A673 (cell line): ENCODE measurements around the gene NPPC. TPM values are rescaled to one million over a fixed set of nuclear protein-coding genes. Genes with fewer than 3 reads are reported as not detected.

Source experiments
- BruUV-seq: library from RNA; stranded (reverse); fragments of 400-500 nt; replicated peaks from 2 replicates; lab custom pipeline; 2021; lab: Mats Ljungman, UMichigan
- CTCF ChIA-PET: fragments of 300-600 bp; sonication (Branson Sonifier 250); formaldehyde crosslinking; loops from one replicate; lab custom pipeline; 2022; ENCODE audit warnings: antibody characterized with exemption; lab: Charles Lee
- POLR2A ChIA-PET: fragments of 300-600 bp; sonication (Branson Sonifier 250); formaldehyde crosslinking; loops from one replicate; lab custom pipeline; 2022; ENCODE audit warnings: antibody characterized with exemption; ENCODE audit not compliant: low non-redundant PET; lab: Charles Lee
- DNase-seq: peaks from one replicate; pipeline ENCODE4 v3.0.0-alpha.2; 2015; ENCODE audit warnings: low spot score
- H3K27ac ChIP-seq: fragments of 200-600 bp; sonication (generic); 2 replicates; pipeline ENCODE4 v1.5.1; 2016; ENCODE audit warnings: mixed run types, low read depth, mild to moderate bottlenecking, mixed read lengths, antibody characterized with exemption, low read length; ENCODE audit not compliant: poor library complexity, severe bottlenecking
- H3K27me3 ChIP-seq: fragments of 200-600 bp; sonication (generic); replicated peaks from 2 replicates; pipeline ENCODE4 v1.6.1; 2017; ENCODE audit warnings: mixed run types, low read depth, mild to moderate bottlenecking, mixed read lengths, antibody characterized with exemption, low read length; ENCODE audit not compliant: insufficient read depth, poor library complexity
- H3K36me3 ChIP-seq: fragments of 200-600 bp; sonication (generic); 2 replicates; pipeline ENCODE4 v1.6.1; 2016; ENCODE audit warnings: mixed run types, mild to moderate bottlenecking, mixed read lengths, antibody characterized with exemption, low read length; ENCODE audit not compliant: insufficient read depth, poor library complexity, severe bottlenecking
- H3K4me1 ChIP-seq: fragments of 200-600 bp; sonication (generic); 2 replicates; pipeline ENCODE4 v1.6.1; 2017; ENCODE audit warnings: mixed run types, mild to moderate bottlenecking, mixed read lengths, antibody characterized with exemption, low read length; ENCODE audit not compliant: insufficient read depth, poor library complexity, severe bottlenecking
- H3K4me3 ChIP-seq: fragments of 200-600 bp; sonication (generic); 2 replicates; pipeline ENCODE4 v1.5.1; 2016; ENCODE audit warnings: low read depth, mixed run types, mild to moderate bottlenecking, mixed read lengths, low read length; ENCODE audit not compliant: poor library complexity, severe bottlenecking
- H3K9me3 ChIP-seq: fragments of 200-600 bp; sonication (generic); 2 replicates; pipeline ENCODE4 v1.6.1; 2016; ENCODE audit warnings: mixed run types, low read depth, mild to moderate bottlenecking, mixed read lengths, antibody characterized with exemption, low read length; ENCODE audit not compliant: poor library complexity, severe bottlenecking
- EZH2 ChIP-seq: fragments of 200-600 bp; sonication (generic); IDR thresholded peaks from 2 replicates; pipeline ENCODE4 v1.6.1; 2017; ENCODE audit warnings: borderline replicate concordance, low read depth, mild to moderate bottlenecking, mixed read lengths, antibody characterized with exemption, low read length; ENCODE audit not compliant: poor library complexity, severe bottlenecking
- intact Hi-C: fragments of 100-400 bp; cut with micrococcal nuclease; formaldehyde crosslinking; loops from one replicate; pipeline ENCODE4 v1.10.0; 2022; ENCODE audit not compliant: unreplicated experiment
- total RNA-seq: library from RNA; stranded (reverse); gene quantifications from 2 replicates; pipeline ENCODE4 v1.2.3, GENCODE V29; 2021
- TF ChIP-seq, protein P1 (sequence below): fragments of 300-800, 200-600 bp; sonication (generic); conservative IDR thresholded peaks from 2 replicates; pipeline ENCODE4 v1.5.1; 2017; ENCODE audit warnings: low read depth, mild to moderate bottlenecking, antibody characterized with exemption, low read length, moderate library complexity, mixed read lengths

Gene NPPC
- total RNA-seq, 1 experiment from 2014 or later: not detected

DNA sequence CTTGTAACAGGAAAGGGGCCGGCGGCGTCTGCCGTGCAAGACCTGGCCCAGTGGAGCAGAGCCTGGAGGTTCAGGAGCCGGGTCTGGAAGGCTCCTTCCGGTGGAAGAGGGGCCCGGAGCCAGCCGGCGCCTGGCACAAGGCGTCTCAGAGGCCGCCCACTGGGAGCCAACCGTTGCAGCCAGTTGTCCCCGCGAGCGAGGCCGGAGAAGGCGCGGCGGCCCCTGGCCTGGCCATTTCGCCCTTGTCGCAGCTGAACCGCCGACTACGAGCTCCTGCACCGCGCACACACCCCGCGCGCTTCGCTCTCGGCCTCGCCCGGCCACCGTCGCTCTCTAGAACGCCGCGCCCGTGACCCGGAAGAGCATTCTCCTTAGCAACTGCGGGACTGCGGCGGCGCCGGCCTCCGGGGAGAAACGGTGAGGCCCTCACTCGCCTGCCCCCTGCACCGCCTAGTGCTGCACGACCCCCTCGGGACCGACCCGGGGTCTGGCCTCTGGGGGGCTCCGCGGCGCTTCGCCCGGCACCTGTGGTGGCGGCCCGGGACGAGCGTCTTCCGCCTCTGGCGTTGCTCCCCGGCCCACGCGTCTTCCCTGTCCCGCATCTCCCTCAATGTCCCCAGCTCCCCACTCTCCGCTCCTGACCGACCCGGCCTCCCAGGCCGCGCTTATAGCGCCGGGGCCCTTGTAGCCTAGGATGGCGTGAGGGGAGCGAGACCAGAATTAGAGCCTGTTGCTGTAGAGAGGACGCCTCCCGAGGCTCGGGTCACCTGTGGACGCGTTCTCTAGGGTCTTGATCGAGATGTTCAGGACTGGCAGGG, 35.4 kb upstream of the NPPC start, which contains the start of gene DIS3L2:
Gene DIS3L2 (plus strand): TSS at position 365 of the 818 bp plus-strand sequence. CDS start 53,215 bp downstream, outside the sequence.
- CTCF ChIA-PET: no interaction called here
- Histone ChIP-seq H3K27me3 (no peaks in the 10 kb centered on the region), H3K36me3 (no peaks in the 10 kb centered on the region), H3K27ac (peak within 1 kb of the TSS; percentile 87), H3K4me3 (peak within 1 kb of the TSS; percentile 79), H3K9me3 (no peaks in the 10 kb centered on the region), H3K4me1 (no peaks in the 10 kb centered on the region)
- TF ChIP-seq, protein P1, sequence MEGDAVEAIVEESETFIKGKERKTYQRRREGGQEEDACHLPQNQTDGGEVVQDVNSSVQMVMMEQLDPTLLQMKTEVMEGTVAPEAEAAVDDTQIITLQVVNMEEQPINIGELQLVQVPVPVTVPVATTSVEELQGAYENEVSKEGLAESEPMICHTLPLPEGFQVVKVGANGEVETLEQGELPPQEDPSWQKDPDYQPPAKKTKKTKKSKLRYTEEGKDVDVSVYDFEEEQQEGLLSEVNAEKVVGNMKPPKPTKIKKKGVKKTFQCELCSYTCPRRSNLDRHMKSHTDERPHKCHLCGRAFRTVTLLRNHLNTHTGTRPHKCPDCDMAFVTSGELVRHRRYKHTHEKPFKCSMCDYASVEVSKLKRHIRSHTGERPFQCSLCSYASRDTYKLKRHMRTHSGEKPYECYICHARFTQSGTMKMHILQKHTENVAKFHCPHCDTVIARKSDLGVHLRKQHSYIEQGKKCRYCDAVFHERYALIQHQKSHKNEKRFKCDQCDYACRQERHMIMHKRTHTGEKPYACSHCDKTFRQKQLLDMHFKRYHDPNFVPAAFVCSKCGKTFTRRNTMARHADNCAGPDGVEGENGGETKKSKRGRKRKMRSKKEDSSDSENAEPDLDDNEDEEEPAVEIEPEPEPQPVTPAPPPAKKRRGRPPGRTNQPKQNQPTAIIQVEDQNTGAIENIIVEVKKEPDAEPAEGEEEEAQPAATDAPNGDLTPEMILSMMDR: no peak
- TF ChIP-seq EZH2: no peak
- peak; percentile 92 for DNase-seq
- POLR2A ChIA-PET: interaction anchor here (0.6 kb wide), 1 partner anchor 27 kb away, joined by 8 read pairs; no protein-coding TSS in a partner anchor
- no TSS peak for BruUV-seq
- intact Hi-C loops: no loop called here

DNA sequence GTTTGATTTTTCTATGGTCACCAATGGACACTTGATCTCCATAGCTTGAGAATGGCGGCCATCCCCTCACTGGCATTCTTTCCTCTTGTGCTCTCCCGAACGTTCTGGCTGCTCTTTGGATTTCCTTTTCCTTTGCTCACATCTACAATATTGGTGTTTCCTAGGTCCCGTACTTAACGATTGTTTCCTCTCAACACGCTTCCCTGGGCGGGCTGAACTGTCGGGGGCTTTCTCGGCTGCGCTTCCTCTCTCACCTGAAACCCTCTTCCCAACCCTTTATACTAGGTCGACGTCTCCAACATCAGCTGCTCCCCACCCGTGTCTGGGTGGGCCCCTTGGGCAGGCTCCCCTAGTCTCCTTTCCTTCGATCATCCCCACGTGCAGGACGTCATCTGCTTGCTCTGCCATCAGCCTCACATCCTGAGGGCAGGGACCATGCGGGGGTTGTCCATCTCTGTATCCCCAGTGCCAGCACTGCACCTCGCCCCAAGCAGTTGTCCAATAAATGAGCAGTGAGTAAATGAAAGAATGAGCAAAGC, 34.7 kb upstream of the NPPC start:
- H3K9me3 ChIP-seq: no peaks in the 10 kb centered on the region
- no peak for DNase-seq
- intact Hi-C loops: no loop called here
- H3K4me3 ChIP-seq: peak overlapping the region; percentile 79
- POLR2A ChIA-PET: interaction anchor here (0.6 kb wide), 1 partner anchor 28 kb away, joined by 8 read pairs; no protein-coding TSS in a partner anchor
- TF ChIP-seq, protein P1: no peak
- TF ChIP-seq EZH2: no peak
- TSS peak; percentile 86 for BruUV-seq
- no peaks in the 10 kb centered on the region for H3K27me3 ChIP-seq
- peak overlapping the region; percentile 87 for H3K27ac ChIP-seq
- no peaks in the 10 kb centered on the region for H3K4me1 ChIP-seq
- no peaks in the 10 kb centered on the region for H3K36me3 ChIP-seq
- CTCF ChIA-PET: no interaction called here

DNA sequence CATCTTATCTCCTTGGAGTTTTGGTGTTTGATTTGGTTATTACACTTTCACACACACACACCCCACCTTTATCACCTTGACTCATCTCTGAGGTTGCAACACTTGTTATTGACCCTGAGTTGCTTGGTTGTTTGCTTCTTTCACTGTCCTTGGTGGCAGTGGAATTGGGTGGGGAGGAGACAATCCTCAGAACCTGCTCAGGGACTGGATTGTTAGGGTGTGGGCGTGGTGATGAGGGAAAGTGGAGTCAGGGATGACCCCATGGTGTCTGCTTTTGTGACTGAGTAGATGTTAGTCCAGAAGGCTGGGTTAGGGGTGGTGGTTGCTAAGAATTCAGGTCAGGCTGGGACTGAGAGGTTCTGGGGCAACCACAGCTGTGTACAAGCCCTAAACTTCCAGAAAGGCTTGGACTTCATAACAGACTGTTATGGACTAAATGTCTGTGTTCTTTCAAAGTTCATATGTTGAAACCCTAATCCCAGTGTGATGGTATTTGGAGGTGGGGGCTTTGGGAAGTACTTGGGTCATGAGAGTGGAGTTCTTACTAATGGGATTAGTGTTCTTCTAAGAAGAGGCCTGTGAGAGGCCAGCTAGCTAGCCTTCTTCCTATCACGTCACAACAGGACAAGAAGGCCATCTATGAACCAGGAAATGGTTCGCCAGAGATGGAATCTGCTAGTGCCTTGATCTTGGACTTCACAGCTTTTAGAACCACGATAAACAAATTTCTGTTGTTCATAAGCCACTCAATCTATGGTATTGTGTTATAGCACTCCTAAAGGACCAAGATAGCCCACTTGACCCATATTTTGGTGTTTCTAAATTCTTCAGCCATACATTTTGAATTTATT, 31.9 kb upstream of the NPPC start:
- no peak for DNase-seq
- no peaks in the 10 kb centered on the region for H3K9me3 ChIP-seq
- intact Hi-C loops: no loop called here
- TF ChIP-seq, protein P1: no peak
- TF ChIP-seq EZH2: no peak
- BruUV-seq: no TSS peak
- H3K4me1 ChIP-seq: no peaks in the 10 kb centered on the region
- CTCF ChIA-PET: no interaction called here
- POLR2A ChIA-PET: no interaction called here
- H3K27ac ChIP-seq: no peak overlapping the region
- H3K4me3 ChIP-seq: no peak overlapping the region
- H3K27me3 ChIP-seq: no peaks in the 10 kb centered on the region
- no peaks in the 10 kb centered on the region for H3K36me3 ChIP-seq
